GM23338 (cell line): ENCODE results near the gene COL2A1. TPM values are rescaled to one million over a fixed set of nuclear protein-coding genes. Genes with fewer than 3 reads are reported as not detected.

ENCODE experiments used
- ATAC-seq: fragments of 200-7000 bp; cut with Tn5 transposase; 3 replicates; pipeline ENCODE4 v1.9.1; 2020
- DNase-seq: peaks from one replicate; pipeline ENCODE4 v3.0.0-alpha.2; 2015; ENCODE audit warnings: low spot score
- H2AFZ ChIP-seq: fragments of 200-600 bp; sonication (generic); 2 replicates; pipeline ENCODE4 v1.8.0; 2016; ENCODE audit warnings: antibody characterized with exemption, mild to moderate bottlenecking, moderate library complexity
- H3F3A ChIP-seq: fragments of 200-600 bp; sonication (generic); replicated peaks from 2 replicates; pipeline ENCODE4 v1.8.0; 2017; ENCODE audit warnings: antibody characterized with exemption, mixed run types, low read depth
- H3K27ac ChIP-seq: fragments of 200-600 bp; sonication (generic); 2 replicates; pipeline ENCODE4 v1.6.1; 2016; ENCODE audit warnings: low read depth
- H3K27me3 ChIP-seq: fragments of 200-600 bp; sonication (generic); 2 replicates; pipeline ENCODE4 v1.8.0; 2016; ENCODE audit warnings: mild to moderate bottlenecking, mixed run types, moderate library complexity; ENCODE audit not compliant: insufficient read depth
- H3K36me3 ChIP-seq: fragments of 200-600 bp; sonication (generic); 2 replicates; pipeline ENCODE4 v1.8.0; 2016; ENCODE audit warnings: mild to moderate bottlenecking; ENCODE audit not compliant: insufficient read depth
- H3K4me1 ChIP-seq: fragments of 200-600 bp; sonication (generic); 2 replicates; pipeline ENCODE4 v1.8.0; 2016; ENCODE audit warnings: mild to moderate bottlenecking, moderate library complexity; ENCODE audit not compliant: insufficient read depth
- H3K4me2 ChIP-seq: fragments of 200-600 bp; sonication (generic); 2 replicates; pipeline ENCODE4 v1.7.1; 2017; ENCODE audit warnings: mixed run types
- H3K4me3 ChIP-seq: fragments of 200-600 bp; sonication (generic); 2 replicates; pipeline ENCODE4 v1.6.1; 2016; ENCODE audit warnings: mixed run types
- H3K79me2 ChIP-seq: fragments of 200-600 bp; sonication (generic); replicated peaks from 2 replicates; pipeline ENCODE4 v1.8.0; 2017; ENCODE audit warnings: mild to moderate bottlenecking; ENCODE audit not compliant: insufficient read depth
- H3K9me2 ChIP-seq: fragments of 200-600 bp; sonication (generic); 2 replicates; pipeline ENCODE4 v1.8.0; 2017; ENCODE audit not compliant: insufficient read depth
- H4K20me1 ChIP-seq: fragments of 200-600 bp; sonication (generic); replicated peaks from 2 replicates; pipeline ENCODE4 v1.8.0; 2017; ENCODE audit warnings: mild to moderate bottlenecking; ENCODE audit not compliant: insufficient read depth
- H3K27ac Mint-ChIP-seq: 2 replicates; pipeline ENCODE4 v1.8.0; 2020; ENCODE audit warnings: inconsistent platforms, mild to moderate bottlenecking, moderate library complexity, mixed read lengths
- H3K27me3 Mint-ChIP-seq: 3 replicates; pipeline ENCODE4 v1.8.0; 2022; ENCODE audit warnings: low read depth, mild to moderate bottlenecking, moderate library complexity, mixed read lengths, inconsistent platforms; ENCODE audit not compliant: insufficient read depth, poor library complexity
- H3K36me3 Mint-ChIP-seq: 3 replicates; pipeline ENCODE4 v1.8.0; 2021; ENCODE audit warnings: low read depth, mild to moderate bottlenecking, inconsistent platforms, moderate library complexity, mixed read lengths
- H3K4me1 Mint-ChIP-seq: 3 replicates; pipeline ENCODE4 v1.8.0; 2020; ENCODE audit warnings: mild to moderate bottlenecking, inconsistent platforms, mixed read lengths
- H3K4me3 Mint-ChIP-seq: 3 replicates; pipeline ENCODE4 v1.8.0; 2021; ENCODE audit warnings: moderate library complexity, mild to moderate bottlenecking, inconsistent platforms, mixed read lengths
- H3K9me3 Mint-ChIP-seq: 3 replicates; pipeline ENCODE4 v1.8.0; 2020; ENCODE audit warnings: moderate library complexity, mild to moderate bottlenecking, inconsistent platforms, mixed read lengths
- EZH2phosphoT487 ChIP-seq: fragments of 200-600 bp; sonication (generic); IDR thresholded peaks from one replicate; pipeline ENCODE4 v1.8.1; 2018; ENCODE audit warnings: antibody characterized with exemption; ENCODE audit not compliant: unreplicated experiment
- JUNB ChIP-seq: IDR thresholded peaks from one replicate; pipeline ENCODE4 v1.6.1; 2016; ENCODE audit warnings: antibody characterized with exemption; ENCODE audit not compliant: unreplicated experiment
- POLR2AphosphoS5 ChIP-seq: IDR thresholded peaks from 2 replicates; pipeline ENCODE4 v1.6.1; 2016; ENCODE audit warnings: antibody characterized with exemption, low read depth
- STAT1 ChIP-seq: IDR thresholded peaks from one replicate; pipeline ENCODE4 v1.6.1; 2016; ENCODE audit warnings: antibody characterized with exemption; ENCODE audit not compliant: unreplicated experiment
- ZNF114 ChIP-seq: fragments of 250-450 bp; sonication (Bioruptor Pico); IDR thresholded peaks from 2 replicates; pipeline ENCODE4 v1.5.0; 2020; ENCODE audit warnings: mild to moderate bottlenecking, moderate library complexity
- ZNF331 ChIP-seq: fragments of 250-450 bp; sonication (Bioruptor Pico); IDR thresholded peaks from 2 replicates; pipeline ENCODE4 v1.5.0; 2020; ENCODE audit warnings: low read depth, mild to moderate bottlenecking, moderate library complexity
- polyA plus RNA-seq: library from polyadenylated mRNA; unstranded; fragments of >200 nt; fragmentation: Nextera tagmentation; extraction: Ambion mirVana; gene quantifications from 2 replicates; pipeline ENCODE4 v1.2.1, GENCODE V29; 2016
- total RNA-seq: library from RNA; depleted of rRNA; stranded (reverse); fragments of >200 nt; shearing (Covaris generic); gene quantifications from 2 replicates; pipeline ENCODE4 v1.2.3, GENCODE V29; 2014
- TF ChIP-seq, protein P1 (sequence below): IDR thresholded peaks from 2 replicates; pipeline ENCODE4 v1.6.1; 2016; ENCODE audit warnings: antibody characterized with exemption
- TF ChIP-seq, protein P2 (sequence below), 2 experiments: fragments of 200-600 bp in 1 of 2; sonication (generic) in 1 of 2; conservative IDR thresholded peaks; 2 replicates each; pipeline versions ENCODE4 v1.5.1 to v1.6.1; 2016 to 2017; ENCODE audit warnings: antibody characterized with exemption in 2 of 2, low read depth in 2 of 2, mild to moderate bottlenecking in 2 of 2, moderate library complexity in 1 of 2
- TF ChIP-seq, protein P3 (sequence below): fragments of 250-450 bp; sonication (Bioruptor Pico); IDR thresholded peaks from 2 replicates; pipeline ENCODE4 v1.5.0; 2020; ENCODE audit warnings: mild to moderate bottlenecking, moderate library complexity

COL2A1 gene
- total and polyA plus RNA-seq, 2 experiments from 2014 or later: 7.0 to 24.6 TPM

DNA sequence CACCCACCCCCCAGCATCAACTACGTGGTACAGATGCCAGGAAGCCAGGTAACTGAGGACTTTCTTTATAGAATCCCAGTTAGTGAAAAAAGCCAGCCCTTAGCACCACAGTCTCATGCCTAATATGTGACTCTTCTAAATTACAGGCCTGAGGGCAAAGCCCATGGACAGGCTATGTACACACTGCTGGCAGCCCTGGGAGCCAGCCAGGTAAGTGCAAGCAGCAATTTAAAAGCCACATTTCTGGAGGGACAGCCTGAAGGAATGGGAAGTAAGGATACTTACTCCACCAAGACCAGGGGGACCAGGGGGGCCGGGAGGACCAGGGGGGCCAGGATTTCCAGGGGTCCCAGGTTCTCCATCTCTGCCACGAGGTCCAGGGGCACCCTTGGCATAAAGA lies 7.0 kb downstream of the COL2A1 start (continued):
- TF ChIP-seq, protein P1, sequence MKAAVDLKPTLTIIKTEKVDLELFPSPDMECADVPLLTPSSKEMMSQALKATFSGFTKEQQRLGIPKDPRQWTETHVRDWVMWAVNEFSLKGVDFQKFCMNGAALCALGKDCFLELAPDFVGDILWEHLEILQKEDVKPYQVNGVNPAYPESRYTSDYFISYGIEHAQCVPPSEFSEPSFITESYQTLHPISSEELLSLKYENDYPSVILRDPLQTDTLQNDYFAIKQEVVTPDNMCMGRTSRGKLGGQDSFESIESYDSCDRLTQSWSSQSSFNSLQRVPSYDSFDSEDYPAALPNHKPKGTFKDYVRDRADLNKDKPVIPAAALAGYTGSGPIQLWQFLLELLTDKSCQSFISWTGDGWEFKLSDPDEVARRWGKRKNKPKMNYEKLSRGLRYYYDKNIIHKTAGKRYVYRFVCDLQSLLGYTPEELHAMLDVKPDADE: no peak
- TF ChIP-seq, protein P2, sequence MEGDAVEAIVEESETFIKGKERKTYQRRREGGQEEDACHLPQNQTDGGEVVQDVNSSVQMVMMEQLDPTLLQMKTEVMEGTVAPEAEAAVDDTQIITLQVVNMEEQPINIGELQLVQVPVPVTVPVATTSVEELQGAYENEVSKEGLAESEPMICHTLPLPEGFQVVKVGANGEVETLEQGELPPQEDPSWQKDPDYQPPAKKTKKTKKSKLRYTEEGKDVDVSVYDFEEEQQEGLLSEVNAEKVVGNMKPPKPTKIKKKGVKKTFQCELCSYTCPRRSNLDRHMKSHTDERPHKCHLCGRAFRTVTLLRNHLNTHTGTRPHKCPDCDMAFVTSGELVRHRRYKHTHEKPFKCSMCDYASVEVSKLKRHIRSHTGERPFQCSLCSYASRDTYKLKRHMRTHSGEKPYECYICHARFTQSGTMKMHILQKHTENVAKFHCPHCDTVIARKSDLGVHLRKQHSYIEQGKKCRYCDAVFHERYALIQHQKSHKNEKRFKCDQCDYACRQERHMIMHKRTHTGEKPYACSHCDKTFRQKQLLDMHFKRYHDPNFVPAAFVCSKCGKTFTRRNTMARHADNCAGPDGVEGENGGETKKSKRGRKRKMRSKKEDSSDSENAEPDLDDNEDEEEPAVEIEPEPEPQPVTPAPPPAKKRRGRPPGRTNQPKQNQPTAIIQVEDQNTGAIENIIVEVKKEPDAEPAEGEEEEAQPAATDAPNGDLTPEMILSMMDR (conservative IDR thresholded peaks at IDR 0.05; ENCODE audit: low read depth in 2 of 2): no peak

- no peaks in the 10 kb centered on the region for H3K79me2 ChIP-seq
- H3K4me2 ChIP-seq: no peak overlapping the region
- no peaks in the 10 kb centered on the region for H3K36me3 Mint-ChIP-seq
- peaks cover 29% of the 10 kb centered on the region for H3K4me1 ChIP-seq
- no peak overlapping the region for H3K4me3 ChIP-seq
- no peaks in the 10 kb centered on the region for H3K9me2 ChIP-seq
- no peak overlapping the region for H2AFZ ChIP-seq
- H4K20me1 ChIP-seq: peaks cover 6% of the 10 kb centered on the region; the same call in 1 of the 2 replicates
- ATAC-seq (no peak), DNase-seq (no peak)
- peaks cover 5% of the 10 kb centered on the region; the same call in 1 of the 2 replicates for H3F3A ChIP-seq
- no peaks in the 10 kb centered on the region for H3K9me3 Mint-ChIP-seq
- peaks cover 59% of the 10 kb centered on the region for H3K27me3 Mint-ChIP-seq
- H3K27ac Mint-ChIP-seq: no peak overlapping the region
- no peaks in the 10 kb centered on the region for H3K36me3 ChIP-seq
- H3K27ac ChIP-seq: no peak overlapping the region
- H3K4me1 Mint-ChIP-seq: peaks cover 30% of the 10 kb centered on the region
- no peak overlapping the region for H3K4me3 Mint-ChIP-seq
- H3K27me3 ChIP-seq: peaks cover 58% of the 10 kb centered on the region
- TF ChIP-seq STAT1 (no peak), ZNF331 (CRISPR knock-in tag) (no peak), JUNB (no peak), EZH2phosphoT487 (no peak), POLR2AphosphoS5 (no peak), ZNF114 (CRISPR knock-in tag) (no peak)
- TF ChIP-seq, protein P2 (conservative IDR thresholded peaks at IDR 0.05; ENCODE audit: low read depth in 2 of 2): no peak
- TF ChIP-seq, protein P3, sequence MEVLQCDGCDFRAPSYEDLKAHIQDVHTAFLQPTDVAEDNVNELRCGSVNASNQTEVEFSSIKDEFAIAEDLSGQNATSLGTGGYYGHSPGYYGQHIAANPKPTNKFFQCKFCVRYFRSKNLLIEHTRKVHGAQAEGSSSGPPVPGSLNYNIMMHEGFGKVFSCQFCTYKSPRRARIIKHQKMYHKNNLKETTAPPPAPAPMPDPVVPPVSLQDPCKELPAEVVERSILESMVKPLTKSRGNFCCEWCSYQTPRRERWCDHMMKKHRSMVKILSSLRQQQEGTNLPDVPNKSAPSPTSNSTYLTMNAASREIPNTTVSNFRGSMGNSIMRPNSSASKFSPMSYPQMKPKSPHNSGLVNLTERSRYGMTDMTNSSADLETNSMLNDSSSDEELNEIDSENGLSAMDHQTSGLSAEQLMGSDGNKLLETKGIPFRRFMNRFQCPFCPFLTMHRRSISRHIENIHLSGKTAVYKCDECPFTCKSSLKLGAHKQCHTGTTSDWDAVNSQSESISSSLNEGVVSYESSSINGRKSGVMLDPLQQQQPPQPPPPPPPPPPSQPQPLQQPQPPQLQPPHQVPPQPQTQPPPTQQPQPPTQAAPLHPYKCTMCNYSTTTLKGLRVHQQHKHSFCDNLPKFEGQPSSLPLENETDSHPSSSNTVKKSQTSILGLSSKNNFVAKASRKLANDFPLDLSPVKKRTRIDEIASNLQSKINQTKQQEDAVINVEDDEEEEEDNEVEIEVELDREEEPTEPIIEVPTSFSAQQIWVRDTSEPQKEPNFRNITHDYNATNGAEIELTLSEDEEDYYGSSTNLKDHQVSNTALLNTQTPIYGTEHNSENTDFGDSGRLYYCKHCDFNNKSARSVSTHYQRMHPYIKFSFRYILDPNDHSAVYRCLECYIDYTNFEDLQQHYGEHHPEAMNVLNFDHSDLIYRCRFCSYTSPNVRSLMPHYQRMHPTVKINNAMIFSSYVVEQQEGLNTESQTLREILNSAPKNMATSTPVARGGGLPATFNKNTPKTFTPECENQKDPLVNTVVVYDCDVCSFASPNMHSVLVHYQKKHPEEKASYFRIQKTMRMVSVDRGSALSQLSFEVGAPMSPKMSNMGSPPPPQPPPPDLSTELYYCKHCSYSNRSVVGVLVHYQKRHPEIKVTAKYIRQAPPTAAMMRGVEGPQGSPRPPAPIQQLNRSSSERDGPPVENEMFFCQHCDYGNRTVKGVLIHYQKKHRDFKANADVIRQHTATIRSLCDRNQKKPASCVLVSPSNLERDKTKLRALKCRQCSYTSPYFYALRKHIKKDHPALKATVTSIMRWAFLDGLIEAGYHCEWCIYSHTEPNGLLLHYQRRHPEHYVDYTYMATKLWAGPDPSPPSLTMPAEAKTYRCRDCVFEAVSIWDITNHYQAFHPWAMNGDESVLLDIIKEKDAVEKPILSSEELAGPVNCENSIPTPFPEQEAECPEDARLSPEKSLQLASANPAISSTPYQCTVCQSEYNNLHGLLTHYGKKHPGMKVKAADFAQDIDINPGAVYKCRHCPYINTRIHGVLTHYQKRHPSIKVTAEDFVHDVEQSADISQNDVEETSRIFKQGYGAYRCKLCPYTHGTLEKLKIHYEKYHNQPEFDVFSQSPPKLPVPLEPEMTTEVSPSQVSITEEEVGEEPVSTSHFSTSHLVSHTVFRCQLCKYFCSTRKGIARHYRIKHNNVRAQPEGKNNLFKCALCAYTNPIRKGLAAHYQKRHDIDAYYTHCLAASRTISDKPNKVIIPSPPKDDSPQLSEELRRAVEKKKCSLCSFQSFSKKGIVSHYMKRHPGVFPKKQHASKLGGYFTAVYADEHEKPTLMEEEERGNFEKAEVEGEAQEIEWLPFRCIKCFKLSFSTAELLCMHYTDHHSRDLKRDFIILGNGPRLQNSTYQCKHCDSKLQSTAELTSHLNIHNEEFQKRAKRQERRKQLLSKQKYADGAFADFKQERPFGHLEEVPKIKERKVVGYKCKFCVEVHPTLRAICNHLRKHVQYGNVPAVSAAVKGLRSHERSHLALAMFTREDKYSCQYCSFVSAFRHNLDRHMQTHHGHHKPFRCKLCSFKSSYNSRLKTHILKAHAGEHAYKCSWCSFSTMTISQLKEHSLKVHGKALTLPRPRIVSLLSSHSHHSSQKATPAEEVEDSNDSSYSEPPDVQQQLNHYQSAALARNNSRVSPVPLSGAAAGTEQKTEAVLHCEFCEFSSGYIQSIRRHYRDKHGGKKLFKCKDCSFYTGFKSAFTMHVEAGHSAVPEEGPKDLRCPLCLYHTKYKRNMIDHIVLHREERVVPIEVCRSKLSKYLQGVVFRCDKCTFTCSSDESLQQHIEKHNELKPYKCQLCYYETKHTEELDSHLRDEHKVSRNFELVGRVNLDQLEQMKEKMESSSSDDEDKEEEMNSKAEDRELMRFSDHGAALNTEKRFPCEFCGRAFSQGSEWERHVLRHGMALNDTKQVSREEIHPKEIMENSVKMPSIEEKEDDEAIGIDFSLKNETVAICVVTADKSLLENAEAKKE (CRISPR knock-in tag): no peak
- TF ChIP-seq, protein P1: no peak
Observed at GRCh38 chr12:47995981-47996401, 8.3 kb downstream of the COL2A1 start.
